Gastroesophageal sphincter (tissue), 3 donors: ENCODE results near the gene TLX2.

ENCODE experiments used
- POLR2A ChIP-seq, 2 donors: fragments of 450-650 bp; IDR thresholded peaks; one replicate each; pipeline ENCODE4 v1.6.1; 2017; ENCODE audit warnings: antibody characterized with exemption in 2 of 2, mild to moderate bottlenecking in 2 of 2, moderate library complexity in 1 of 2
- POLR2AphosphoS5 ChIP-seq: sonication (generic); formaldehyde crosslinking; IDR thresholded peaks from one replicate; pipeline ENCODE4 v1.6.1; 2017; ENCODE audit warnings: antibody characterized with exemption
- TF ChIP-seq, protein P1 (sequence below), 4 experiments: fragments of 200-600 bp in 2 of 4; fragments of 450-650 bp in 2 of 4; sonication (generic) in 1 of 4; IDR thresholded peaks; one replicate each; pipeline ENCODE4 v1.5.1; 2017 to 2019; ENCODE audit warnings: antibody characterized with exemption in 4 of 4, mild to moderate bottlenecking in 2 of 4, moderate library complexity in 2 of 4

DNA sequence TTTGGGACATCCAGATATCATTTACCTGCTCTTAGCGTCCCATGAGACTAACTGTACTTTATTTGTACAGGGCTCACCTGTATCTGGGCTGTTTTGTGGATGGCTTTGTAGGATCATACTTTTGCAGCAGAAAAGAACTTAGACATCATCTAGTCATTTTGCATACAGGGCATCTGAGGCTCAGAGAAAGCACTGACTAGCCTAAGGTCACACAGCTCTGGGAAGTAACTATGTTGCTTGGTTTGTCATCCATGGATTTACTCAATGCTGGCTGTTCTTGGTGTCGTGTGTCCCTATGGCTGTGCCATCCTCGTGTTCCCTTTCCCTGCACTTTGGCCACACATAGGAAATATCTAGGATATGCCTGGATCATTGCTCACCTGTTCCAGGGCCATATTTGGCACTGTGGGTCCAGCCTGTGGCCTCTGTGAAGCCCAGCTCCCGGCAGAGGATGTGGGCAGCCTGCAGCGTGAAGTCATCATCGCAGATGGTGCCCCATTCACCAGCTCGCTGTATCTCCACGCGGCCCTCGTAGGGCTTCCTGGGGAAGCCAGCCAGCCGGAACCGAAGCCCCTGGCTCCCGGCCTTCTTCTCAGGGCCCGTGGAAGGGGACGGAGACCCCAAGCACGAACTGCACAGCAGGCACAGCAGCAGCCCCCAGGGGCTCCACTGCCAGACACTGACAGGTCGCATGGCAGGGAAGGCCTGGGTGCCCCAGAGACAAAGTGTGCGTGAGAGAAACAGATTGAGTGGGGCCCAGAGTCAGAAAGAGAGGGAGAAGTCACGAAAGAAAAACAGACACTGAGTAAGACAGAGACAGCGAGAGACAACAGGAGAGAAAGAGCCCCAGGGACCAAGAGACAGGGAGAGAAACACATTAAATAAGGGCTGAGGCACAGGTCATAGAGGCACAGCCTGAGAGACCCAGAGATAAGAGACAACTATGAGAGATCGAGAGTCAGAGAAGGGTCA, 38.0 kb downstream of the TLX2 start:
- TF ChIP-seq, protein P1, sequence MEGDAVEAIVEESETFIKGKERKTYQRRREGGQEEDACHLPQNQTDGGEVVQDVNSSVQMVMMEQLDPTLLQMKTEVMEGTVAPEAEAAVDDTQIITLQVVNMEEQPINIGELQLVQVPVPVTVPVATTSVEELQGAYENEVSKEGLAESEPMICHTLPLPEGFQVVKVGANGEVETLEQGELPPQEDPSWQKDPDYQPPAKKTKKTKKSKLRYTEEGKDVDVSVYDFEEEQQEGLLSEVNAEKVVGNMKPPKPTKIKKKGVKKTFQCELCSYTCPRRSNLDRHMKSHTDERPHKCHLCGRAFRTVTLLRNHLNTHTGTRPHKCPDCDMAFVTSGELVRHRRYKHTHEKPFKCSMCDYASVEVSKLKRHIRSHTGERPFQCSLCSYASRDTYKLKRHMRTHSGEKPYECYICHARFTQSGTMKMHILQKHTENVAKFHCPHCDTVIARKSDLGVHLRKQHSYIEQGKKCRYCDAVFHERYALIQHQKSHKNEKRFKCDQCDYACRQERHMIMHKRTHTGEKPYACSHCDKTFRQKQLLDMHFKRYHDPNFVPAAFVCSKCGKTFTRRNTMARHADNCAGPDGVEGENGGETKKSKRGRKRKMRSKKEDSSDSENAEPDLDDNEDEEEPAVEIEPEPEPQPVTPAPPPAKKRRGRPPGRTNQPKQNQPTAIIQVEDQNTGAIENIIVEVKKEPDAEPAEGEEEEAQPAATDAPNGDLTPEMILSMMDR (IDR thresholded peaks at IDR 0.05), result no peak
- TF ChIP-seq POLR2AphosphoS5 (no peak), POLR2A (IDR thresholded peaks at IDR 0.05) (no peak)
